Activated CD4-positive, alpha-beta T cell treated with anti-CD3 and anti-CD28 coated beads, Interleukin-2, amount 50 U/mL, for 48 hours (primary cell): Measurements from ENCODE around the gene APBB1.
"Not testable (repeated sequence)": the region's sequence is repeated elsewhere in the genome, so short reads cannot be mapped to it uniquely, and the experiment has no call there.

Experiments used
- DNase-seq, 2 experiments: peaks; one replicate each; pipeline ENCODE4 v3.0.0-alpha.2; 2020

The APBB1 gene

DNA sequence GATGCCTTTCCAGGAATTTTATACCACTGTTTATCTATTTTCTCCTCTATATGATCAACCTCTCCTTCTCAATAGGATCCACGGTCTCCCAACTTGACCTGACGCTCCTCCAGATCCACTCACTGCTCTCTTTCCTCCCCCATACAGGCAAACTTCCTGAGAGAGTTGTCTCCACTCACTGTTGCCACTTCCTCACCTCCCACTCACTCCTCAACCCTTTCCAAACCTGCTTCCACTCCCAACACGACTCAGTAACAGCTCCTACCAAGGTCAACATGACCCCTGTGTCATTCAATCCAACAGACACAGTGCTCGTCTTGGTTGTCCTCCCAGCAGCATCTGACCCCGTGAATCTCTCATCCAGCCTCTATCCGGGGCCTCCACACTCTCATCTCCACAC lies 3.1 kb downstream of the APBB1 start:
- no peak for DNase-seq

DNA sequence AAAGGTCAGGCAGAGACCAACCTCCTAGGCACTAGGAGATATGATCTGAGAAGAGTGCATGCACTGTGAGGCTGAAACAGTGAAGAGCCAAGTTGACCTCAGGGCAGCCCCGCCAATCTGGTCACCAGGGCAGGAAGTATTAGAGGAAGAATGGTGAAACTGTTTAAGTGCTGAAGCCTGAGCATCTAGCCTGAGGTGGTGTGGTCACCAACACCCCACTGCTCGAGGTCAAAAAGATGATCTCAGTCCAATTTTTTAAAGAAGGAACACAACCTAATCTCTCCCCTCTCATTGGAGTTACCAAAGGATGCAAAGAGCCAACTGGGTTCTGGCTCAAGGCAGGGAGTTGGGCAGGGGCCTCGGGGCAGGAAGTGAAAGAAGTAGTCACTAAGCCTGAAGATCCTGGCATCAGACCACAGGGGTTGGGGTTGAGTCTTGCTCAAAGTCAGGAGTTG lies 4.0 kb downstream of the APBB1 start:
- peak; percentile 39 to 57 for DNase-seq

DNA sequence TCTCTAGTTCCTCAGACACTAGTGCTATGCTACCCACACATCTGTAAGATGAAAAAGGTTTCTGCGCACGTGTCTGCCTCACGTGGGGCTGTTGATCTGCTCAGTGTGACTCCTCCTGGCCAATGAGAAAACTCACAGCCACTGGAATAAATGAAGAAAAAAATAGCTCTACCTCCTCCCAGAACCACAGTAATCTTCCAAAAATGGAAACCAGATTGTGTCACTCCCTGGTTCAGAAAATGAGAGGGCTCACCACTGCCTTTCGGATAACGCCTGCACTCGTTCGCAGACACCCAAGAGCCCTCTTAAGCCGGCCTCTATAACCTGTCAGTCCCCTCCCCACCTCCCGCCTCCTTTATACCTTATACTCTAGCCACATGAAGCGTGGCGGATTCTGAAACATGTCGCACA lies 5.1 kb downstream of the APBB1 start:
- DNase-seq = peak; percentile 67 to 73

DNA sequence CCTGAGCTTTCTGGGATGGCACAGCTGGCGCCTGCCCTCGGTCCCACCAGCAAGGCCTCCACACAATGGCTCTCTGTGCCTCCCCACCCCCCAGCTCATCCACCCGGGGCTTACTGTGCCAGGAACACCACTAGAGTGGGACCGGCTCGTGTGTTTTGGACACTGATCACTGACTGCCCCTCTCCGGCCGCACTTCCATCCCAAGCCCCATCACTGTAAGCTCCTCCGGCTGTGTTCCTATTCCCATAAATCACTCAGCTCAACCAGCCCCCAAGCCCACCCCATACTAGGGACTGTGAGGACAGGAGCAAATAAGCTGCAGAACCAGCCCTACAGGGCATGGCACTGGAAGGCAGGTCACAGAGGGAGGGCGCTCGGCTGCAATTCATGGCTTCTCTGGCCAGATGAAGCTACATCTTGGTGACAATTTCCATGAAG lies 7.3 kb downstream of the APBB1 start:
- DNase-seq = no peak

DNA sequence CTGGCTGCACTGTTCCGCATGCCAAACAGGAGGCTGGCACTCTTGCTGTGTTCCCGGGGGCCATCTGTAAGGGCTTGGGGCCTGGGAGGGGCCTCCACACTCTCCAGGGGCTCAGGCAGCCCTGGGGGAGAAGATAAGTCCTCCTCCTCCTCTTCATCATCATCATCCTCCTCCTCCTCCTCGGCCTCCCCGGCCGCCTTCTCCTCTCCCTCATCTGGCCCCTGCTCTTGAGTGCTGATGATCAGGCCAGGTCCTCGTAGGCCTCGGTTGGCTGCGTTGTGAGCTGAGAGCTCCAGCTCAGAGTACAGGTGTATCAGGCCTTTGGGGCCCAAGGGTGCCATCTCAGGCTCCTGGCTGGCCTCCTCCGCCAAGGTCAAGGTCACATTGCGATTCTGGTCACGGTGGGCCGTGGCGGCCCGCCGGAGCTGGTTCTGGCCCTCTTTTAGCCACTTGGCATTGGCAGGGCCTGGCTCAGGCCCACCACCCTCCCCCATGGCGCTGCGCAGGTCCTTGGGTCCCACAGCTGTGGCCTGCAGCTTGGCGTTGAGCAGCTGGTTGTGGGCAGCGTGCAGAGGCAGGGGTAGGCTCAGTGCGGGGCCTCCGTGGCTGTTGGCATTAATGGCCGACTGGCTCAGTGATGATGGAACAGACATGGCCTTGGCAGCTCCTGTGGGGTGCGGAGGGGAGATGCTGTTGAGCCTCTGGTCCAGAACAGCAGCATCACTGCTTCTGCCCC lies 8.0 kb downstream of the APBB1 start:
- DNase-seq = no peak

DNA sequence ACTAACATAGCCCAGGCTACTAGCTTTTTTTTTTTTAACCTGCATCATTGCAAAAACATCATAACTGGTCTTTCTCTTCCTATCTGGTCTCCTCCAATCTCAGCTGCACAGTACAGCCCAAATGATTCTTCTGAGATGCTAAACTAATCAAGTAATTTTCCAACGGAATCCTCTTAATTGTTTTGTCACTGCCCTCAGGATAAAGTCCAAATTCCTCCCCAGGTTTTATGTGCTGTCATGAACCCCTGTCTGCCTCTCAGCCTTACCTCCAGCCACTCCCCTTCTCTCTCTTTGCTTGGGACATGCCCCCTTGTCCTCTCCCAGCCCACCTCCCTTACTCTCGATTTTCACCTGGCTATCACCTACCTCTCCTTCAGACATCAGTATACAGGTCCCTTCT lies 12.5 kb downstream of the APBB1 start:
- no peak for DNase-seq

DNA sequence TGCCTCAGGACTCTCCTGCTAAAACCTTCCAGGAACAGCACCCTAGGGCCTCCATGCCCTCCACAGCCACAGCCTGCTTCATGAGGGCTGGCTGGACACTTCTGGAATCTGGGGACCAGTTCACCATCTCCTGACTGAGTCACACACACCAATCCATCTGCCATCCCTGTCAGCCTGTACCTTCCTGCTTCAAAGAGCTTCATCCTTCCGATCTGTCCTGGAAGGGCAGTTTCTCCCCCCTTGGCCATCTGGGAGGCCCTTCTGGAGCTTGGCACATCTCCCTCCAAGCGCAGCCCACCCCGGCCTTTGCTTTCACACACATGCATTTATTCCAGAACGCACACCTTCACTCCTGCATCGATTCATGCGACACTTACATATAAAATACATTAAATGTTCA lies 13.0 kb downstream of the APBB1 start:
- DNase-seq = no peak

DNA sequence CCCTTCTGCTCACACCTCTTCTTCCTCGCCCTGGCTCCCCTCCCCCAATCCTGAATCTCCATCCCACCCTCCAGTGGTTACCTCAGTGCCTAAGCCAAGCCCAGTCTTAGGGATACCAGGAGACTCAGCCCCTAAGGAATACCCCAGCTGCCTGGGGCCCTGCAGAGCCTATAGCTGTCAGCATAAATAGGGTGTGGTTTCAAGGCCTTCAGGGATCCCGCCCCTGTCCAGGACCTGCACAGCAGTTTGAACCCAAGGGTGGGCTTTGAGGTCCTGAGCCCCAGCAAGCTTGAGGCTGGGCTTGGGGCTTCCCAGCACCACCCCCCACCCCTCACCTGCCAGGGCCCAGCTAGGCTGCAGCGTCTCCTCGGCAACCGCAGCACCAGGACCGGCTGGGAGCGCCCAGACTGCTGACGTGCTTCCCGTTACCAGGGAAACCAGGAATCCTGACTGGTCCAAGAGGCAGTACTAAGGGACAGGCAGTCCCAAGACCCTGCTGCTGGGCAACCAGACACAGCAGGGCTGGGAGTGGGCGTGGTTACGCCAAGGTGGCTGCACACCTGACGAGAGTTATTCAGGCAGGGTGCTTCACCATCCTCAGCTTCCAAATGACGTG lies 13.7 kb downstream of the APBB1 start:
- DNase-seq = no peak

DNA sequence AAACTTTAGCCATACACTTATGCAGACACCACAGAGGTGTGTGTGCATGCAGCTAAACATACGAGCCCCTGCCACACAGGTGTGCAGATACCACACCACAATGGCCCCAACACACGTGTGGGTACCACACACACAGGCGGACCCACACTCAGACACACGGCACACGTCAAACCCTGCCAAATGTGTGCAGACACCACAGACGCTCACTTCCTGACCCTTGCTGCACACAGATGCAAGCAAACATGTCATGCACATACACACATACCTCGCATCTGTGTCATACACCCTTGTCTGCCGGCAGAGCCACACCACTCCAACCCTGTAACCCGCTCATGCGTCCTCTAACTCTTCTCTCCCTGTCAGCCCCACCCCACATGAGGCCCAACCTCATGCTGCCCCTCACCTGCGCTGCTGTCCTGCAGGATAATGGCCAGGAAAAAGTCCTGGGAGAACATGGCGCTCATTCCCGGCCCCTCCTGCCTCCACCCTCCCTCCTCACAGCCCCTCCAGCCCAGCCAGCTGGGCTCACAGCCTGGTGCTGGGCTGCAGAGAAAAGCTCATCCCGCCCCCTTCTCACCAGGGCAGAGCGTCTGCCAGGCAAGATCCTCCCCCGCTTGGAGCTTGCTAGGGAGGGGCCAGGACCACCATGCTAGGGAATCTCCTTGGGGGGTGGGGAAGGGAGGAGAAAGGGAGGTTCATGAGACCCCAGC lies 14.4 kb downstream of the APBB1 start:
- no peak for DNase-seq

DNA sequence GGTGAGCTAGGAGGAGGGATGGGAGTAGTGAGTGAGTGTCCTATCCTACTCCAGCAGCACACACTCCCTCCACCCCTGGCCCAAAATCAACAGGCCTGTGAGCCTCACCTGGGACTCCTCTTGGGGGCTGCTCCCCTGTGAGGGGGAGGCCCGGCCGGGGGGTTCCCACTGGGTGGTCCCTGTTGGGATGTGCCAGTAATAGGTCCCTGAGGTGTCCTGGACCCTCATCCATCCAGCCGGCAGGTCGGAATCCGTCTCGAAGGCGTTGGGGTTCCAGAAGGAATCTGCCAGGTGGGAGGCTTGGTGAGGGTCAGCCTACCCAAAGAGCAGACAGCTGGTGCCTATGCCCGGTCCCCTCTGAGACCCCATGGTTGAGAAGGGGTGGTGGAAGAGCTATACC lies 15.4 kb downstream of the APBB1 start:
- no peak for DNase-seq

DNA sequence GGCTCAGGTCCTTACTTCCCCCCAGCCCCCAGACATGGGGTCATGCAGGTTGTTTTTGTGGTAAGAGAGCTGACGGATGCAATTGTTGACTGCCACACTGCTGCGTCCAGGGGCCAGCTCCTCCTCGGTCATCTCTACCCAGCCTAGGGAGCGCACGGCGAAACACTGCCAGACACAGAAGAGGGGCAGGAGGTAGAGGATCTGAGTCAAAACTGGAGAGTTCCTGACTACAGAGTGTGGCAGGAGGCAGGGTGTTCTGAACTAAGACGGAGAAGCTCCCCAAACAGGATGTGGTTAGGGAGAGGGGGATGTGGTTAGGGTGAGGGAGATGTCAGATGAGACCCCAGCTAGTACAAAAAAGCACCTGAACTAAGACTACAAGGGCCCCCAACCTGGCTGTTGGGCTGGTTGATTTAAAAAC lies 16.3 kb downstream of the APBB1 start:
- peak; percentile 55 to 72 for DNase-seq

DNA sequence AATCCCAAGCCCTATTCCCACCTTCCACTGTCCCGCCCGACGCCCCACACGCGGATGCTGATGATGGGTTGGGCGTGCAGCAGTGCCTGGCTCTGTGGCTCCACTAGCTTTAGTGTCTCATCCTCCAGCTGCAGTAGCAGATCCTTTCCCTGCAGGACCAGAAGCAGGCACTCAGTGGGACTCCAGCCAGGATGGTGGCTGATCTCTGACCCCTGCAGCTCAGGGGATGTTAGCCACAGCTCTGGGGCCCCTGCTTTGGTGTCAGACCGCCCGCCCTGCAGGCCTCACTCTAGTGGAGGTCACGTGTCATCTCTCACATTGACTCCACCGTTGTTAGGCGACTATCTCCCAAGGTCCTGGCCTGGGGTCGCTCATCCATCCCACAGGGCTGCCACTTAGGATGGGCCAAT lies 16.8 kb downstream of the APBB1 start:
- DNase-seq = peak; percentile 27 to 45

DNA sequence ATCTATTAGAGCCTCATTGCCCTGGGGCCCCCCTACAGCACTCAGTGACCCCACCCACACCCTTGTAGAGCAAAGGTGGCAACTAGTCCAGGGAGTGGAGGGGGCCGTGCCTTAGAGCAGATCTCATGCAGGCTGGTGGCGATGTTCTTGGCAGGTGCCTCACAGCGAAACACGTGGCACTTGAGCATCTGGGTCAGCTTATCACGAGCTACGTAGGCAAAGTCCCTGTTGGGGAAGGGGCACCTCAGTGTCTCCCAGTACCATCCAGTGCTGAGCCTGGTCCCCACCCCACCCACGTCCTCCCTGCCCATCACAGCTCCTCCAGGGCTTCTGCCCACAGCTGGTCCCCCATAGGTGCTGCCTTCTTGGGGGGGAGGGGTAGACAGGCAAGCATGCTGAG lies 17.4 kb downstream of the APBB1 start:
- no peak for DNase-seq

DNA sequence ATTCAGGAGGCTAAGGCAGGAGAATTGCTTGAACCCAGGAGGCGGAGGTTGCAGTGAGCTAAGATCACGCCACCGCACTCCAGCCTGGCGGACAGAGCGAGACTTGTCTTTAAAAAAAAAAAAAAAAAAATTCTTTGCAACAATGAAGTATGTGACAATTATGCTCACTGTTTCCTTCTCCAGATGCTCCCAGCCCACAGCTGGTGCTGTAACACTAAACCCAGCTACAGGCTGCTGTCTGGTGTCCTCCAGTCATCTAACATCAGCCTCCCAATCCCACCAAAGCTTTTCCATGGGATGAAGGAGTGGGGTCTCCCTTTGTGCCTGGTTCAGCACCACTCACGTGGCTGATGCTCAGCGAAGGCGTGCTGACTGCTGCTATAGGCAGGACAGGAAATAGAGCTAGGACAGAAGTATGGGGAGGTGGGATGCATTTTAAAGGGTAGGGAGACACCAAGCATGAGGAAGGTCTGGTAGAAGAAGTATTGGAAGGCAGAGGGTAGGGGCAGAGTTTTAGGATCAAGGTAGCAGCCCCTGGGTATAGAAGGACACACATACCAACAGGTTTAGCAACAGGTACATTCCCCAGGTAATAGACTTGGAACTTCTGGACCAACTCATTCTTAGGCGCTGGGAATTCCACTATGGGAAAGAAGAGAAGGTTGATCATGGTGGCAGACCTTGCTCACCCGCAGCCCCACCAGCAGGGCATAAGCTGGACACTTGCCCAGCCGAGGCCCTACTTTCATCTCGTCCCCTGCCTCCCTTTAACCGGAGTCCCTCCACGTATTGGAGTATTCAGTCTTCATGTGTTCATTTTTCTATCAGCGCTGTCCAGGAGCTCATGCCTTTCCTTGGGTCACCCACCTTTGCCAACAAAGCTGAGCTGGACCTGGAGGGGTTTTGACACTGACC lies 18.2 kb downstream of the APBB1 start:
- DNase-seq = no peak

DNA sequence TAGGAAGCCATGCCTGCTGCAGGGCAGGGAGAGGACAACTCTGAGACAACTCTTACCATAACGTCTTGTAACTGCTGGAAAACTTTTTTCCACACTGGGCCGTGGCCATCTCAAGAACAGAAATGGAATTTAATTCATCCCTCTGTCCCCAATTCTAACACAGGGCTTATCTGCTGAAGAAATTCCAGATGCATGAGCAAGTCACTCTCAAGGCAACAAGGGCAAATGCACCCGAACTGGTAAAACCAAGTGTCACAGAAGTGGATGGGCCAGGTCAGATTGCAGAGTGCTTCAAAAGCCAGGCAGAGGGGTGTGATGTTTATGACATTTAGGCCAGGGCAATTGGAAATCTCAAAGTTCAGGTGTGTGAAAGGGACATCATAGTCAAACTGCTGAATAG lies 21.3 kb downstream of the APBB1 start:
- no peak for DNase-seq

DNA sequence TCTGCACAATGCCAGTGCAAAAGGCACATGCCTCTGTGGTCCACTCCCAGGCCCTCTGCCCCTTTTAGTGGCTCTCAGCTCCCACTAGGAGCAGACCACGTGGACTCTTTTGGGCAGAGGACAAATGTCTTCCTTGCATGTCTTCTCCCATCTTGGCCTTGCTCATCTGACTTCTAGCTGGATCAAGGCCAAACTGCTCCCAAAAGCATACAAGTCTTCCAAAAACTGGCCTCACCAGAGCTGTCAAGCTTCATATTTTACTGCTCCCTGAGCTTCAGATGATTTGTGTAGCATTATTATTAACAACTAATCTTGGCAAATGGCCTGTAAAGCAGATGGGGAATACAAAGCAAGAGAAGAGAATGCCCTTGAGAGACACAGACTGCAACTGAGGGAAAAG lies 21.7 kb downstream of the APBB1 start:
- no peak for DNase-seq

DNA sequence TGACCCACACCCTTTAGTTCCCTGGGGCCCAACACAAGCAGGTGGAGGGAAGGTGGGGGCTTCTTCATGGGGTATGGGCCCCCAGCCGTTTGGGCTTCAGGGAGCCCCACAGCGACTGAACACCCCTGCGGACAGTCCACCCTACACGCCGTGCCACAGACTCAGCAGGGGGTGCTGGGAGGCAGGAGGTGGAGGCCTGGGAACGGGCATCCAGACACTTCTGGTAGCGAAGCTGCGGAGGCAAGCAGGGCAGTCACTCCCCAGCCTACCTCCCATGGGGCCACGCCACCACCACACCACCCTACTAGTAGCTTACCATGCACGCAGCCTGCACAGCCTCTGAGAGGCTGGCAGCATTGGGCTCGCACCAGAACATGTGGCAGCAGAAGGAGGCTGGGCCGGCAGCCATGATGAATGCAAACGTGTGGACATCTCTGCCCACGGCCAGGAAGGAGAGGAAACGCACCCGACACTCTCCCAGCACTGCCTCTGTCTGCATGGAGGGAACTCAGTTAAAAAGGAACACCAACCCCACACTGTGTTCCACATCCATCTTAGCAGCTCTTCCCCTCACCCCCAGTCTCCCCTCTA lies 23.3 kb downstream of the APBB1 start:
- no peak for DNase-seq

DNA sequence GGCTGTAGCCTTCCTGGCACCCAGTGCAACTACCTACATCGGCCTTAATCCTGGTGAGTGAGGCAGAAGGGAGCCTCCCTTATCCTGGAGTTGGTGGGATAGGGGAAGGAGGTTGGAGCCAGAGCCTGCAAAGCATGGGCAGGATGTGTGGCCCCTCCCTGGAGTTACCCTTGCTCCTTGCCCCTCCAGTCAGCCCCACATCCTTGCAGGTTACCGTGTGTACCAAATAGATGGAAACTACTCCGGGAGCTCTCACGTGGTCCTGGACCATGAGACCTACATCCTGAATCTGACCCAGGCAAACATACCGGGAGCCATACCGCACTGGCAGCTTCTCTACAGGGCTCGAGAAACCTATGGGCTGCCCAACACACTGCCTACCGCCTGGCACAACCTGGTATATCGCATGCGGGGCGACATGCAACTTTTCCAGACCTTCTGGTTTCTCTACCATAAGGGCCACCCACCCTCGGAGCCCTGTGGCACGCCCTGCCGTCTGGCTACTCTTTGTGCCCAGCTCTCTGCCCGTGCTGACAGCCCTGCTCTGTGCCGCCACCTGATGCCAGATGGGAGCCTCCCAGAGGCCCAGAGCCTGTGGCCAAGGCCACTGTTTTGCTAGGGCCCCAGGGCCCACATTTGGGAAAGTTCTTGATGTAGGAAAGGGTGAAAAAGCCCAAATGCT lies 24.8 kb downstream of the APBB1 start:
- no peak for DNase-seq

DNA sequence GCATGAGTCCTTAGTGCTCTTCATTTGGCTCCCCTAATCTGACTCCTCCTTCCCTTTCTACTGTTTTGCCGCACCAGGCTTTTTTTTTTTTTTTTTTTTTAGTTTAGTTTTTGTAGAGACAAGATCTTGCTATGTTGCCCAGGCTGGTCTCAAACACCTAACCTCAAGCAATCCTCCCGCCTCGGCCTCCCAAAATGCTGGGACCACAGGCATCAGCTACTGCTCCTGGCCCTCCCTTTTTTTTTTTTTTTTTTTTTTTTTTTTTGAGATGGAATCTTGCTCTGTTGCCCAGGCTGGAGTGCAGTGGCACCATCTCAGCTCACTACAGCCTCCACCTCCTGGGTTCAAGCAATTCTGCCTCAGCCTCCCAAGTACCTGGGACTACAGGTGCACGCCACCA lies 26.6 kb downstream of the APBB1 start:
- DNase-seq = not testable (repeated sequence)

DNA sequence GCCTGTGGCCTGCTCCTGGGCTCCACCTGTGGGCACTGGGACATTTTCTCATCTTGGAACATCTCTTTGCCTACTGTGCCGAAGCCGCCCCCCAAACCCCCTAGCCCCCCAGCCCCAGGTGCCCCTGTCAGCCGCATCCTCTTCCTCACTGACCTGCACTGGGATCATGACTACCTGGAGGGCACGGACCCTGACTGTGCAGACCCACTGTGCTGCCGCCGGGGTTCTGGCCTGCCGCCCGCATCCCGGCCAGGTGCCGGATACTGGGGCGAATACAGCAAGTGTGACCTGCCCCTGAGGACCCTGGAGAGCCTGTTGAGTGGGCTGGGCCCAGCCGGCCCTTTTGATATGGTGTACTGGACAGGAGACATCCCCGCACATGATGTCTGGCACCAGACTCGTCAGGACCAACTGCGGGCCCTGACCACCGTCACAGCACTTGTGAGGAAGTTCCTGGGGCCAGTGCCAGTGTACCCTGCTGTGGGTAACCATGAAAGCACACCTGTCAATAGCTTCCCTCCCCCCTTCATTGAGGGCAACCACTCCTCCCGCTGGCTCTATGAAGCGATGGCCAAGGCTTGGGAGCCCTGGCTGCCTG lies 27.3 kb downstream of the APBB1 start:
- DNase-seq = no peak

DNA sequence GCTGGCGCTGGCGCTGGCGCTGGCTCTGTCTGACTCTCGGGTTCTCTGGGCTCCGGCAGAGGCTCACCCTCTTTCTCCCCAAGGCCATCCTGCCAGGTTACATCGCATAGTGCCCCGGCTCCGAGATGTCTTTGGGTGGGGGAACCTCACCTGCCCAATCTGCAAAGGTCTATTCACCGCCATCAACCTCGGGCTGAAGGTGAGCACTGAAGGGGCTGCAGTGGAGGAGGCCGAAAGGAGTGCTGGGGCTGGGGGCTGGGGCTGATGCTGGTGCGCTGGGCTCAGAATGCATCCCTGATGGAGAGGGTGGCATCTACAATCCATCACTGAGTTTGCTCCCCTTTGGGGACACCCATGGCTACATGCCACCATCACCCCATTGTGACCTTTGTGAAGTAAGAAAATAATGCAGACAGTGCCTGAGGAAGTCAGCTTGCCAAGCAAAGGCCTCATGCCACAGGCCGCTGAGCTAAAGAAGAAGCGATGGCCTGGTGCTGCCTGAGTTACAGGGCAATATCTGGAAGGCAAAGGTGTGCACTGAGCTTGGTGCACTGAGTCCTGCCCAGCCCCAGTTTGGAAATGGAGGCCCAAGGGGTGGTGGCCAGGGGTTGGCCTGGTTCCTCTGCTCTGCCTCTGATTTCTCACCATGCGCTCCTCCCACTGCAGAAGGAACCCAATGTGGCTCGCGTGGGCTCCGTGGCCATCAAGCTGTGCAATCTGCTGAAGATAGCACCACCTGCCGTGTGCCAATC lies 28.0 kb downstream of the APBB1 start:
- no peak for DNase-seq
